Mucosa of stomach (tissue), 1 donor: ENCODE results near the gene DGUOK.
"Not testable (repeated sequence)": the region's sequence is repeated elsewhere in the genome, so short reads cannot be mapped to it uniquely, and the experiment has no call there.

Experiments used
- H3K27me3 ChIP-seq: one replicate; pipeline ENCODE4 v1.7.0; 2013; ENCODE audit warnings: mild to moderate bottlenecking, low read length; ENCODE audit not compliant: control insufficient read depth, insufficient read depth
- H3K36me3 ChIP-seq: one replicate; pipeline ENCODE4 v1.7.0; 2013; ENCODE audit warnings: low read length; ENCODE audit not compliant: control insufficient read depth, insufficient read depth
- H3K4me1 ChIP-seq: one replicate; pipeline ENCODE4 v1.7.0; 2013; ENCODE audit warnings: mild to moderate bottlenecking, low read length; ENCODE audit not compliant: control insufficient read depth, insufficient read depth
- H3K4me3 ChIP-seq: one replicate; pipeline ENCODE4 v1.7.0; 2013; ENCODE audit warnings: low read length
- H3K9ac ChIP-seq: one replicate; pipeline ENCODE4 v1.7.0; 2013; ENCODE audit warnings: mild to moderate bottlenecking, low read length, moderate library complexity
- H3K9me3 ChIP-seq: one replicate; pipeline ENCODE4 v1.7.0; 2013; ENCODE audit warnings: mild to moderate bottlenecking, low read length, moderate library complexity; ENCODE audit not compliant: control insufficient read depth
- donor health status: Pancreatic carcinoma.

Gene DGUOK

GRCh38 chr2:73926493-73927327, at the start of gene DGUOK:
DGUOK (plus strand) TSS chr2:73926880; CDS start chr2:73926911, 31 bp downstream.
- no peaks in the 10 kb centered on the region for H3K36me3 ChIP-seq
- no peaks in the 10 kb centered on the region for H3K9me3 ChIP-seq
- peak within 1 kb of the TSS; percentile 99 for H3K9ac ChIP-seq
- no peaks in the 10 kb centered on the region for H3K27me3 ChIP-seq
- H3K4me3 ChIP-seq: peak within 1 kb of the TSS; percentile 99
- H3K4me1 ChIP-seq: peaks cover 20% of the 10 kb centered on the region

- Histone ChIP-seq H3K4me3 (no peak overlapping the region), H3K9ac (no peak overlapping the region), H3K36me3 (no peaks in the 10 kb centered on the region), H3K4me1 (no peaks in the 10 kb centered on the region), H3K9me3 (no peaks in the 10 kb centered on the region), H3K27me3 (no peaks in the 10 kb centered on the region)
Observed at GRCh38 chr2:73877071-73877802, 49.4 kb upstream of the DGUOK start.

- not testable (repeated sequence) for H3K4me3 ChIP-seq, H3K27me3 ChIP-seq, H3K9me3 ChIP-seq, H3K9ac ChIP-seq, H3K36me3 ChIP-seq, H3K4me1 ChIP-seq
Observed at GRCh38 chr2:73877984-73878383, 48.7 kb upstream of the DGUOK start.

- Histone ChIP-seq H3K9ac (no peak overlapping the region), H3K4me3 (no peak overlapping the region), H3K4me1 (no peaks in the 10 kb centered on the region), H3K27me3 (no peaks in the 10 kb centered on the region), H3K36me3 (no peaks in the 10 kb centered on the region), H3K9me3 (no peaks in the 10 kb centered on the region)
Observed at GRCh38 chr2:73885406-73885805, 41.3 kb upstream of the DGUOK start.

GRCh38 chr2:73886357-73886756, 40.3 kb upstream of the DGUOK start:
- H3K9ac ChIP-seq: no peak overlapping the region
- H3K27me3 ChIP-seq: no peaks in the 10 kb centered on the region
- no peaks in the 10 kb centered on the region for H3K9me3 ChIP-seq
- no peaks in the 10 kb centered on the region for H3K36me3 ChIP-seq
- H3K4me1 ChIP-seq: no peaks in the 10 kb centered on the region
- H3K4me3 ChIP-seq: no peak overlapping the region

- not testable (repeated sequence) for H3K4me3 ChIP-seq
Observed at GRCh38 chr2:73887596-73888353, 38.9 kb upstream of the DGUOK start.

GRCh38 chr2:73888388-73888787, 38.3 kb upstream of the DGUOK start:
- H3K27me3 ChIP-seq: no peaks in the 10 kb centered on the region
- H3K9me3 ChIP-seq: no peaks in the 10 kb centered on the region
- H3K4me1 ChIP-seq: no peaks in the 10 kb centered on the region
- H3K36me3 ChIP-seq: no peaks in the 10 kb centered on the region
- H3K4me3 ChIP-seq: no peak overlapping the region
- no peak overlapping the region for H3K9ac ChIP-seq

More at GRCh38 chr2:73887596-73888353, 38.9 kb upstream of the DGUOK start:
- not testable (repeated sequence) for H3K36me3 ChIP-seq, H3K9me3 ChIP-seq, H3K4me1 ChIP-seq, H3K27me3 ChIP-seq, H3K9ac ChIP-seq

GRCh38 chr2:73889206-73889605, 37.5 kb upstream of the DGUOK start:
- Histone ChIP-seq H3K9ac (no peak overlapping the region), H3K9me3 (no peaks in the 10 kb centered on the region), H3K27me3 (no peaks in the 10 kb centered on the region), H3K36me3 (no peaks in the 10 kb centered on the region), H3K4me1 (no peaks in the 10 kb centered on the region), H3K4me3 (no peak overlapping the region)

GRCh38 chr2:73890301-73891092, 36.2 kb upstream of the DGUOK start:
- Histone ChIP-seq H3K4me3 (no peak overlapping the region), H3K27me3 (no peaks in the 10 kb centered on the region), H3K9me3 (no peaks in the 10 kb centered on the region), H3K36me3 (no peaks in the 10 kb centered on the region), H3K9ac (no peak overlapping the region), H3K4me1 (no peaks in the 10 kb centered on the region)

- Histone ChIP-seq H3K27me3 (no peaks in the 10 kb centered on the region), H3K4me1 (no peaks in the 10 kb centered on the region), H3K36me3 (no peaks in the 10 kb centered on the region)
Observed at GRCh38 chr2:73891276-73891901, 35.3 kb upstream of the DGUOK start.

GRCh38 chr2:73892631-73893329, 33.9 kb upstream of the DGUOK start, which contains the start of gene ACTG2:
ACTG2 (plus strand) TSS chr2:73893008; CDS start chr2:73901312, 8,304 bp downstream.
- H3K4me3 ChIP-seq: no peak within 1 kb of the TSS
- H3K9ac ChIP-seq: peak within 1 kb of the TSS; percentile 49
- no peaks in the 10 kb centered on the region for H3K9me3 ChIP-seq
- no peaks in the 10 kb centered on the region for H3K36me3 ChIP-seq
- H3K4me1 ChIP-seq: peaks cover under 1% of the 10 kb centered on the region
- no peaks in the 10 kb centered on the region for H3K27me3 ChIP-seq

More at GRCh38 chr2:73891276-73891901, 35.3 kb upstream of the DGUOK start:
- no peak overlapping the region for H3K9ac ChIP-seq
- H3K9me3 ChIP-seq: no peaks in the 10 kb centered on the region
- no peak overlapping the region for H3K4me3 ChIP-seq
